HG03196 (cell line): ENCODE data around the gene ROR2.

Experiments used
- ATAC-seq: cut with Tn5 transposase; IDR thresholded peaks from one replicate; pipeline ENCODE4 v1.9.1; 2021; ENCODE audit not compliant: unreplicated experiment

Gene ROR2

DNA sequence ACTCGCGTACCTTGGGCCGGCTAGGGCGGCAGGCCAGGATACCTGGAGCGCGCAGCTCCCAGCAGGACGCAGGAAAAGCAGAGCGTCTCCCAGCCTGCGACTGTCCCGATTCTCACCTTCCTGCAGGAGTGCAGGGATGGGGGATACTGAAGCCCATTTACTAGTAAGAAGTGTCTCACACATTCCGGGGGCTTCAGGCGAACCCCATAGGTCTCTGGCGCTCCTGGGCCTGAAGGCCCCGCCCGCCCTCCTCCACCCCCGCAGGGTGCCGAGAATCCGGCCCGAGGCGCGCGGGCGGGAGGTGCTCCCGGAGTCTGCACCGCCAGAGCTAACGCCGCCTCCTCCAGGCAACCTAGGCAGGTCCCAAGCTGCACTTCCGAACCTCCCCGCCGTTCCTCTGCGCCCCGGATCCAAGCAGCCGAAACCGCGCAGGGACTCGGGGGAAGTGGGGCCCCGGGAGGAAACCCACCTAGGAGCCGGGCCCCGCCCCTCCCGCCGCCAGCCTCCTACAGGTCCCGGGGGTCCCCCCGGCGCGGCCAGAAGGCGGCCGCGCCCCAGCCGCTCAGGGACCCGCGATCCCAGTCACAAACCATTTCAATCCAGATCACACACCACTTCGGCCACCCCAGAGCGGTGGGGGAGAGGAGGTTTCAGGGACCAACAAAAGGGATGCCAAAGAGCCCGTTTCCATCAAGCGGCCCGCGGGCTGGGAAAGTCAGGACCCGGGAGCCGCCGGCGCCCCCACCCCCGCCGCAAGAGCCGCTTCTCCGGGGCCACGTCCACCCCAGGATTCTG, 1.2 kb downstream of the ROR2 start:
- ATAC-seq: no peak

- no peak for ATAC-seq
Observed at GRCh38 chr9:91948101-91948596, 1.9 kb downstream of the ROR2 start.

- no peak for ATAC-seq
Observed at GRCh38 chr9:91946653-91947488, 3.2 kb downstream of the ROR2 start.

DNA sequence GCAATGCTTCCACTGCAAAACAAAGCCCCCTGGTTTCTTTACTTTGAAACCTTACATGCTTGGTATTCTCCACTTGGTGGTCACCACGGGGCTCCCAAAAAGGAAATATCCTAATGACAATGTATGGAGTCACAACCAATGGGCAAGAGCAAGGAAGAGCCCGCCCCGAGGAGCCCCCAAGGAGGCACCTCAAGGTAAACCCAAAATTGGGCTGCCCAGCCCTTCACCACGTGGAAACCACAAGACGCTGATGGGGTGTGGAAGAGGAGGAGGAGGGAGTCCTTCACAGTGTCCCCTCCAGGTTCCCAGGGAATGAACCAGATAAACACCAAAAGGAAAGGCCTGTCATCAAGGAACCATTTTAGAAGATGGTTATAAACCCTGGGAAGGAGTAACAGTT, 3.8 kb downstream of the ROR2 start:
- no peak for ATAC-seq

DNA sequence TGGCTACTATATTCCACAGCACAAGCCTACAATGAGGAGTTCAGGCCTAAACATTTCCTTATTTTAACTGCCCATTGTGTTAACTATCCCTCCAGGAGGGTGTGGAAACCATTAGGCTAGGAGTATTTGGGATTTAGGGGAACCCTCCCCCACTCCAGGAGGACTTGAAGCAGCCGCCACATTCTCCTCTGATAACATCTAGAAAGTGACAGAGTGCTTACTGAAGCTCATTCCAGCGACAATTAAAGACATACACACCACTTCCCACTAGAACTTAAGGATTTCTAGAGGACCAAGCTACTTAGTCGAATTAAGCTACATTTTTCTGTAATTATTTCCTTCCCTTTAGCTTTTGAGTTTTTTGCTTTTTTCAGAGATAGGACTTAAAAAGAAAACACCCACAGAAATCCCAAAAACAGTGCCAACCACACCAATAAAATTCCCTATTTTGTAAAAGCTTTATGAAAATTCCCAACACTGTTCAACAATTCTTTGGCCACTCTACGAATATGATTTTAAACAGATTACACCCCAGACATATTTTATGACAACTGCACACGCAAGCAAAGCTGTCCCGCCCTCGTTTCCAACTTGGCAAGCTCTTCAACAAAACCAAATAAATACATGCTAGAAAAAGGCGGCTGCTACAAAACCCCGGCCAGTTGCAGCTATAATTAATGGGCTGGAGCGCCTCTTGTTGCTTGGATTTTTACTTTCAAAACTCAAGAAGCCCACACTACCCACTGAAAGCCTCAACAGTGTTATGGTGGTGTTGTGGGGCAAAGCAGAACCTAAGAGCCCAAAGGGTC, 4.5 kb downstream of the ROR2 start:
- no peak for ATAC-seq

- no peak for ATAC-seq
Observed at GRCh38 chr9:91944711-91945110, 5.3 kb downstream of the ROR2 start.

GRCh38 chr9:91943478-91944470, 6.3 kb downstream of the ROR2 start:
- ATAC-seq: no peak

DNA sequence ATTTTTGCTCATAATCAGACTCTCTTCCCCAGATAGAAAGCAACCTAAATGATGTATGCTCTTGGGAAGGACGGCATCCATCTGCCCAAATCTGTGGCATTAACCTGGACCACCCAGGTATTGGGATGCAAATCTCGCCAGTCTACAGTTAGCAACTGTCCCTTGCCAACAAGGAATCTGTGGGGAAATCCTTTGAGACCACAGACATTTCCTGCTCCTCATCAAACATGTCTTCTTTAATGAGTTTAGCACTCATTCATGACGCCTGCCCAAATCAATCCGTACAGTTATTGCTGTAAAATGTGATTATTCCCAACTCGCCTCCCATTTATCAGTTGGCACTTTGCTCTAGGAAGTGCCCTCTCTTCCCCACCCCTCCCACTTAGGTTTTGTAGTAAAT, 7.8 kb downstream of the ROR2 start:
- ATAC-seq: no peak

- ATAC-seq: no peak
Observed at GRCh38 chr9:91939978-91940377, 10.1 kb downstream of the ROR2 start.

DNA sequence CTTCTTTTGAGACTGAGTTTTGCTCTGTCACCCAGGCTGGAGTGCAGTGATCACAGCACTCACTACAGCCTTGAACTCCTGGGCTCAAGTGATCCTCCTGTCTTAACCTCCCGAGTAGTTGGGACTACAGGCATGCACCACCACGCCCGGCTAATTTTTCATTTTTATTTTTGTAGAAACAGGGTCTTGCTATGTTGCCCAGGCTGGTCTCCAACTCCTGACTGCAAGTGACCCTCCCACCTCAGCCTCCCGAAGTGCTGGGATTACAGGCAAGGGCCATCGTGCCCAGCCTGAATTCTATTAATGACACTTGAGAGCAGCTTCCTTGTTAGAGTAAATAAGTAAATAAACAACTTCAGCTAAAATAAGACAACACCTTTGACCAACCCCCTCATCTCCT, 12.3 kb downstream of the ROR2 start:
- ATAC-seq: no peak

DNA sequence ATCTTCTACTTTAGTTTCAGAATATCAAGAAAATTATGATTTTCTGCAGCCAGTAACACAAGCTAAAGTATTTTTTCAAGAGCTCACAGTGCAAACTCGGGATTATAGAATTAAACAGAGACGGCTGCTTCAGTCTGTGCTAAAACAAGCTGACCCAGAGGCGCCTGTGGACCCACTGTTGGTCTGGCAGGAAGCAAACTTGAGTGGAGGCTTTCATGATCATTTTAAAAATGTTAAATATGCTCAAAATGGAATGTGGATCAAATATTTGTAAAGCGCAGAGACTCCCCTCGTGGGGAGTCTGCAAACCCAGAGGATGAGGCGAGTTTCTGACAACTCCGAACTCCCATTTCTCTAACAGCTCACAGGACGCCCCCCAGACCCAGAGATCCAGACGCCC, 13.0 kb downstream of the ROR2 start:
- no peak for ATAC-seq

- ATAC-seq: no peak
Observed at GRCh38 chr9:91935805-91936514, 14.1 kb downstream of the ROR2 start.

- no peak for ATAC-seq
Observed at GRCh38 chr9:91935066-91935749, 14.8 kb downstream of the ROR2 start.

- no peak for ATAC-seq
Observed at GRCh38 chr9:91934654-91935053, 15.4 kb downstream of the ROR2 start.

DNA sequence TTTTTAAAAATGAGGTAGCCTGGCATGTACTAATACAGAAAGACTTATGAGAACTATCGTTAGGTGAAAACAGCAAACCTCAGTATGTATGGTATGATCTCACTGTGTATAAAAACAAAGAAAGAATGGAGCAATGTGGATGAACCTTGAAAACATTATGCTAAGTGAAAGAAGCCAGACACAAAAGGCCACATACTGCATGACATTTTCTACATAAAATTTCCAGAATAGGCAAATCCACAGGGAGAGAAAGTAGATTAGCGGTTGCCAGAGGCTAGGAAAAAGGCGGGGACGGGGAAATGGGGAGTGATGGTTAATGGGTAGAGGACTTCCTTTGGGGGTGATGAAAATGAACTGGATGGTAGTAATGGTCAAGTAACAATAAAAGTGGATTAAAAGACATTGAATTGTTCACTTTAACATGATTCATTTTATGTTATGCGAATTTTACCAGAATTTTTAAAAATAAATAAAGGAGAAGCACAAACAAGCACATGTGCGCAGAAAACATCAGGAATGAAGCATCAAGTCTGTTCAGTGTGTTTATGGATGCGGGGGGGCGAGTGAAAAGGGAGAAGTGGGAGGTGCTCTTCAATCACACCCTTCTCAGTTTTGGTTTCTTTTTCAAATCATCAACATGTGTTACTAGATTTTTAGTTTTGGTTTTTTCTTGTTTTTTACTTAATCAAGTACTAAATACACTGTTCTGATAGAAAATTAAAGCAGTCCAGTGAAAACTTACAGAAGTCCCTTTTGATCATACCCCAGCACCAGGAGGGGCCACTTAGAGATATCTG, 16.3 kb downstream of the ROR2 start:
- no peak for ATAC-seq

GRCh38 chr9:91930475-91930874, 19.6 kb downstream of the ROR2 start:
- ATAC-seq: no peak

DNA sequence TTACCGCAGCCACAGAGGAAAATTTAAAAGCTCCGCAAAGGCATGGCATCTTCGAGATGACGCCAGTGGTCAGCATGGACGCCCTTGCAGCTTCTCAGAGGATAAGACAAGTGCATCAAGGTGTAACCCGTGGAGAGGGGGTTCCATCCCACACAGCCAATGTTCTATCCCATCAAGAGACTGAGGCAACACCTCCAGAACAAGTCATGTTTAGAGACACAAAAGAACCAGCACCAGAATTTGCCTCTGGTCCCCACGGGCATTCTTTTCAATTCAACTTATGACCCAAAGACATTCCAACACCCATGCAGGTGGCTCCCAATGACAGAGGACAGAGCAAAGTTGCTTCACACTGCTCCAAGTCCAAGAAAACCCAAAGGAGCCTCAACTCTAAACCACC, 20.7 kb downstream of the ROR2 start:
- no peak for ATAC-seq

DNA sequence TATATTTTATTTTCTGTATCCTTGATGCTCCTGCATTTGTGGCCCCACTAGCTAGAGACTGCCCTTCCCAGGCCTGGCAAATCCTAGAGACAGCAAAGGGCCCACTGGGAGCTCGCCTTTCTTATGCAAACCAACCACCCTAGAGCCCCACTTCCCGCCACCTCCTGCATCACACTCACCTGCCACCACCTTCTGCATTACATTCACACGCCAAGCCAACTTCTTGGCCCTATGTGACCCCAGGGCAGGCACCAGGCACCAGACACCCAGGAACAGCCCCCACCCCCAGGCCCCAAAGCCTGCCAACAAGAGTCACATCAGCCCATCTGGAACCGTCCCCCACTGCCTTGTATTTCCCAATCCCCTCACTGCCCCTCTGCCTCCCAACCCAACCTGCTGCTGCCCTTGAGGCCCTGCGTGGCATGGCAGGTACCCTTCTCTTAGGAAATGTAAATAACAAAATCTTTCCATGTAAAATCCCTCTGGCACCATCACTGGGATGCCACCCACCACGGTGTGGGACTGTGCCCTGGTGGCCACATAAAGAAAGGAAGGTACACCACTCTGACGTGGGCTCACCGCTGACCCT, 22.0 kb downstream of the ROR2 start:
- no peak for ATAC-seq
